GM21515 (cell line): ENCODE measurements around the gene COL18A1.
"Not testable (repeated sequence)": the region's sequence is repeated elsewhere in the genome, so short reads cannot be mapped to it uniquely, and the experiment has no call there.

Source experiments
- ATAC-seq: cut with Tn5 transposase; IDR thresholded peaks from one replicate; pipeline ENCODE4 v1.9.1; 2021; ENCODE audit not compliant: unreplicated experiment

Gene COL18A1

GRCh38 chr21:45438391-45439145, 33.6 kb downstream of the COL18A1 start:
- no peak for ATAC-seq

DNA sequence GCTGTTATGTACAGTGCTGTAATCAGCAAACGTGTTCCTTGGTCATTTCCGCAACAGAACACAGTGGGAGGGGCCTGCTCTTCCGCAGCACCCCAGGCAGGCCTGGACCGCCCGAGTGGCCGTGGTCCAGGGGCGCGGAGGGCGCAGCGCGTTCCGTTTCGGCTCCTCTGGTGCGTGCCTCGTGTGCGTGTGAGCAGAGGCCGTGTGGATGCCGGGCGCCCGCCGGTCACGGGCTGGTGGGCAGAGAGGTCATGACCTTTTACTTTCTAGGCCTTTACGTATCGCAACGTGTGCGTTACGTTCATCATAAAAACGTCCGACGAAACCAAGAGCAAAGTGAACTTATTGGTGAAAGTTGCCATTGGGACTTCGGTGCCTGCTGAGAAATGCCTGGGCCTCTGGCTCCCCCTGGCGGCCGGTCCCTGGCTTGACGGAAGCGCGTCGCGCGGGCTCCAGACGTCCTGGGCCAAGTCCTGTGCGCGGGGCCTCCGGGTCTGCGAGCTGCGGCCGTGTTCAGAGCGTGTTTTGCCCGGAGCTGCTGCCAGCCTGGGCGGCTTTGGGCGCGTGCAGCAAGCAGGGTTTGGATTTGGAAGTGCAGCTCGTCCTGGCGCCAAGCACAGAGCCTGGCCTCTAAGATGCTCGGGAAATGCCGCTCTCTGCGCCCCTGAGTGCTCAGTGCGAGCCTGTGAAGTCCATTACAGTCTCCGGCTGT, 34.4 kb downstream of the COL18A1 start:
- ATAC-seq: peak; percentile 56

- ATAC-seq: no peak
These were observed 35.0 kb downstream of the COL18A1 start for GRCh38 chr21:45439901-45440461.

GRCh38 chr21:45440736-45441350, 35.9 kb downstream of the COL18A1 start:
- ATAC-seq: no peak

DNA sequence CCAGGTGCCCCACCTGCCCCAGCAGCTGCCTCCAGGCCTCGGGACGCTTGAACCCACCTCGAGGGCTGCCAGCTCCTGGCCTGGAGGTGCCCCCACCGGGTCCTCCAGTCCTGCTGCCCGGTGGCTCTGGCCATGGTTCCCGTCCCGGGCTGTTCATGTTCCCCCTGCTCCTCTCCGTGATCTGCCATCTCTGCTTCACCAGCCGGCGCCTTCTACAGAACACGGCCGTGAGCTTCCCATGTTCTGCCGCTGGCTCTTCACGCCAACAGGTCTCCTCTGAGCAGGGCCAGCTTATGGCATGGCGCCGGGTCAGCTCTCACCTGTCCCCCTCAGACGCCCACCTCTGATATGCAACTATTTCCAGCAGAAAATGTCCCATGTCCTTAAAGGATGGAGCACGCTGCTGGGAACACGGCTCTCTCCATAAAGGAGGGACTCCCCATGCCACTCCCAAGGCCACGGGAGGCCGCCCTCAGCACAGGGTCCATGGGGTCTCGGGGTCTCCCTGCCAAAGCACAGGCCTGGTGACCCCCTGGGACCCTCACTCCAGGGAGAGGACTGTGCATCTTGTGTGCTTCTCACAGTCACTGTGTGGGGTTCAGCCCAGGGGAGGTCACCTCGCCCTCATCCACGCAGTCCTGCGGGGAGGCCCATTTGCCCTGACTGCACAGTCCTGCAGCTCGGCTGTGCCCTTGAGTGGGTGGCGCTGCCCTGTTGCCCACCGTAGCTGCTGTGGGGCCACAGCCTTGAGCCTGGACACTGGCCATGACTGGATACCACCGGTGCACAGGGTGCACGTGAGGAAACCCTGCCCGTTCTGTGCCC, 36.7 kb downstream of the COL18A1 start:
- ATAC-seq: no peak

DNA sequence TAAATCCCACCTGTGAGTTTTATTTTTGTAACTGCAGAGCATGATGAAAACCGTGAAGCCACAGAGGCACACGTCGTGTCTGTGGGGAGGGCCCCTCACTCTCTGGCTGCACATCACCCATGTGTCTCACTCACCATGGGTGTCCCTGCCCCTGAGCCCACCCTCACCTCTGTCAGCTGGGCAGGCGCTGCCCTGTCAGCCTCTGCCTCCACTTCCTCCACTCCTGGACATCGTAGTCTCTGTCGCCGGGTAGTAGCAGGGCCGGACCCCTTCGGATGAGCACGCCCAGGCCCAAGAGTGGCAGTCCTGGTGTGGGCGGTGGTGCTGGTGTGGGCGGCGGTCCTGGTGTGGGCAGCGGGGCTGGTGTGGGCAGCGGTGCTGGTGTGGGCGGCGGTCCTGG, 37.3 kb downstream of the COL18A1 start:
- no peak for ATAC-seq

DNA sequence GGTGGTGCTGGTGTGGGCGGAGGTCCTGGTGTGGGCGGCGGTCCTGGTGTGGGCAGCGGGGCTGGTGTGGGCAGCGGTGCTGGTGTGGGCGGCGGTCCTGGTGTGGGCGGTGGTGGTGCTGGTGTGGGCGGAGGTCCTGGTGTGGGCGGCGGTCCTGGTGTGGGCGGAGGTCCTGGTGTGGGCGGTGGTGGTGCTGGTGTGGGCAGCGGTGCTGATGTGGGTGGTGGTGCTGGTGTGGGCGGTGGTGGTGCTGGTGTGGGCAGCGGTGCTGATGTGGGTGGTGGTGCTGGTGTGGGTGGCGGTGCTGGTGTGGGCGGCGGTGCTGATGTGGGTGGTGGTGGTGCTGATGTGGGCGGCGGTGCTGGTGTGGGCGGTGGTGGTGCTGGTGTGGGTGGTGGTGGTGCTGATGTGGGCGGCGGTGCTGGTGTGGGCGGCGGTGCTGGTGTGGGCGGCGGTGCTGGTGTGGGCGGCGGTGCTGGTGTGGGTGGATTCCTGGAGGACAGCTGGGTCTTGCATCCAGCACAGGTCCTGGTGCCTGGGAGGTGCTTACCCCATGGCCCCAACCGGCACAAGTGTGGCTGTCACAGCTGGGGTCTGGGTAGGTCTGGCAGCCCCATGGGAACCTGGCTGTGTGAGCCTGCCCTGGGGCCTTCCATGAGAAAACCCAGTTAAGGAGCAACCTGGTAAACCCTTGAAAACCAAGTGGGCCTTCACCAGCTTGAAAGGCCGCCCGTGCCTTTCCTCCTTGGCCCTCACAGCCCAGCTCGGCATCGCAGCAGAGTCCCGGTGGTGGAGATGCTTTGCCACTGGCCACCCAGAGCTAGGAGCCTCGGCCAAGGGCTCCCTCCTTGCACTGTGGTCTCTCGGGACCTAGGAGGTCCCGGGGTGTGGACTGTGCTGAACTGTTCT, 38.0 kb downstream of the COL18A1 start:
- ATAC-seq: not testable (repeated sequence)

DNA sequence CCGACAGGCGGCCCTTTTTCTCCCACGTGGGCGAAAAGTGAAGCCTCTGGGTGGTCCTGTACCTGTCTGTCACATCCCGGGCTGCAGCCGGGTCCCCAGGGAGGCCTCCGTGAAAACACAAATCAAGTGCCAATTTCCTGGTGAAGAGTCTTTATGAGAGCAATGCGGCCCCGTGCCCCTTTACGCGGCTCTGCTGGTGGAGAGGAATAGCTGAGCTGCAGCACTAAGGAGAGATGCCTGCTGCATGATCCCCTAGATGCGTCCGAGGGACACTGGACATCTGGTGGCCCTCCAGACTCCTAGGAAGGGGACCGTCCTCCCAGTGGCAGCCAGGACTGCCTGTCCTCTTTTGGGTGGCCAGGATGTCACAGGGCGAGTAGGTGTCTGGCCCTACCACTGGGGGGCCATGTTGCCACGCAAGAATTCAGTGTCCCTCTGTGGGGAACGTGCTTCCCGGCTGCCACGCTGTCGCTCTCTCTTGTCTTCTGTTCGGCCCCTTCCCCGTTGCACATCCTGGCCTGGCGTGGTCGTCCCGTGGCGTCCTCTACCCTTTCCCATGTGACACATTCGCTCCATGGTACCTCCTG, 38.7 kb downstream of the COL18A1 start:
- no peak for ATAC-seq

DNA sequence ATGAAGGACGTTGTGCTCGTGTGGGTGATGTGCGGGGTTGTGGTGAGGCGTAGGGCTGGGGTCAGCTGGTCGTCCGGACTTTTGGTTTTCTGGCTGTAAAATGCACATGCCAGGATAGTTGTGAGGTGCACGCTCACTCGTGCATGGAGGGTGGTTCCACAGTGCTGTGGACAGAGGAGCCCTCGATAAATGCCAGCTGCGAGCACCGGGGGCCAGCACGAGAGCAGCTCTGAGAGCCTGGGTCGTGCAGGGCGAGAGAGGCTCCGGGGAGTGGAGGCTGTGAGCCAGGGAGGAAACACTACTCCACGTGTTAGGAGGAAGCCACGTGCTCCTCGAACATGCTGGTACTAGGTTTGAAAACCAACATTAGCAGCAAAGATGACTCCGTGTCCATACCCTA, 39.4 kb downstream of the COL18A1 start:
- no peak for ATAC-seq

DNA sequence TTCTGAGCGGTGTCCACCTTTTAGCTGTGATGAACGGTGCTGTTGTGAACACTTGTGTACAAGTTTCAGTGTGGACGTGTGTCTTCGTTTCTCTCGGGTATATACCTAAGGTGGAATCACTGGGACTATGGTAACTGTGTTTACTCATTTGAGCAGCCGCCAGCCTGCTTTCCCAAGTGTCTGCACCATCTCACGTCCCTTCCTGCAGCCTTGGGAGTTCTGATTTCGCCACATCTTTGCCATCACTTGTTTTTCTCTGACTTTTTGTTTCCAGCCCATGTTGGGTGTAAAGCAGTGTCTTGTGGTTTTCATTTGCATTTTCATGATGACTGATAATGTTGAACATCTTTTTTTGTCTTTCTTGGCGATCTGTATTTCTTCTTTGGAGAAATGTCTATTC, 40.4 kb downstream of the COL18A1 start:
- no peak for ATAC-seq

- ATAC-seq: no peak
These were observed 42.9 kb downstream of the COL18A1 start for GRCh38 chr21:45447821-45448220.

- ATAC-seq: no peak
These were observed 43.4 kb downstream of the COL18A1 start for GRCh38 chr21:45448283-45448809.

DNA sequence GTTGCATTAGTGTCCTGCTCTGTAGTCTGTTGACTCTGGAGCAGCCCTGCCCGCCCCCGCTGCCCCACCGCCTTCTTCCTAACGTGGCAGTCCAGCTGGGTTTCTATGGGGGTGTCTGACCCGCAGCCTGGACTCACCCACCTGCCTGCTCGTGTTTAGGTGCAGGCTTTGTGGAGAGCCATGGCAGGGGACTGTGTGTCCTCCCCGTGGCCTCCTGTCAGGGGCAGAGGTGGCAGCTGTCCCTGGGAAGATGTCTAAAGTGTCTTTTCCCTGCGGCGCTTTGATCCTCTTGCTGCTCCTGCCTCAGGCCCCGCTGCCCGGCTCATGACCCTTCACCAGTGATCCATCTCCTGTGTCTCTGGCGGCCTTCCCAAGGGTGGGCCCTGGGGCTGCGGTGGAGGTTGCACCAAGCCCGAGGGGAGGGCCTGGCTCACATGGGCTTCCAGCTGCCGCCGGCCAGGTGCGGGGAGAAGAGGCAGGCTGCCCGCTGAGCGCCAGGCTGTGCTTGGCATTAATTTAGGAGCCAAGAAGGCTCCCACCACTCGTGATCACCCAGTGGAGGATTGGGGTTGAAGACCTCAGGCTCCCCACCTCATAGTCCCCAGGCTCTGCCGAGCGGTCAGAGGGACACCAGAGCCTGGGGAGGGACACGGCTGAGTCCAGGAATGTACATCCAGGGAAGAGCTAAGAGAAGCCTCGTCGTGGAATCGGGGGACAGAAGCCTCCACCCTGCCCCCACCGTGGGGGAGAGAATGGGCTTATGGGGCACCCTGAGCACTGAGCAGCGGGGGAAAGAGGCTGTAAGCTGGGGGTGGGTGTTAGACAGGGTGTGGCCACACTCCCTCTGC, 44.1 kb downstream of the COL18A1 start:
- ATAC-seq: no peak

- no peak for ATAC-seq
These were observed 44.9 kb downstream of the COL18A1 start for GRCh38 chr21:45449658-45450422.

GRCh38 chr21:45450423-45451090, 45.6 kb downstream of the COL18A1 start:
- ATAC-seq: no peak

DNA sequence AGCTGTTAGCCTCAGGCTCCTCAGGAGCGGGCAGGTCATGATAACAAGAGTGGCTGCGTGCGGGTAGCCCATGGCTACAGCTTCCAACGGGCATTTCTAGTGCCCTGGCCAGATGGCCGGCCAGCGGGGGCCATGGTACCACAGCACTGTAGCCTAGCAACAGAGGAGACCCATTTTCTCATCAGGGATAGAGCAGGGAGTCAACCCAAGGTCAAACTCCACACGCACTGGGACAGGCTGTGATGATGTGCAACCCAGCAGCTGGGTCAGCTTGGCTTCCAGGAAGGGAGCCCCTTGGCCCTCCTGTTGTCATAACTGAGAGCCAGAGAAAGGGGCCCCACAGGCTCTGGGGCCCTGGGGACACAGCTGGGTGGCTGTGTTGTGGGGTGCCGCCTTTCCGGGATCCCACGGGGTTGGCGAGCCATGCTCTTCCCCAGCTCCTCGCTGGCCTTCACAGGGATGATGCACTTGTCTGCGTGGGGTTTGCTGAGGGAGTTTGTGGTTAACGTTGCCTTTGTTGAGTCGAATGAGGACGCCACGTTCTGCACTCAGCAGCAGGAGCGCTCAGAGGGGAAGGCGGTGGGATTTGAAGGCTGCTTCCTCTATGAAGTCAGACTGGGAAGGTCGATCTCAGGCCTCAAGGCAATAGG, 46.3 kb downstream of the COL18A1 start:
- ATAC-seq: no peak

DNA sequence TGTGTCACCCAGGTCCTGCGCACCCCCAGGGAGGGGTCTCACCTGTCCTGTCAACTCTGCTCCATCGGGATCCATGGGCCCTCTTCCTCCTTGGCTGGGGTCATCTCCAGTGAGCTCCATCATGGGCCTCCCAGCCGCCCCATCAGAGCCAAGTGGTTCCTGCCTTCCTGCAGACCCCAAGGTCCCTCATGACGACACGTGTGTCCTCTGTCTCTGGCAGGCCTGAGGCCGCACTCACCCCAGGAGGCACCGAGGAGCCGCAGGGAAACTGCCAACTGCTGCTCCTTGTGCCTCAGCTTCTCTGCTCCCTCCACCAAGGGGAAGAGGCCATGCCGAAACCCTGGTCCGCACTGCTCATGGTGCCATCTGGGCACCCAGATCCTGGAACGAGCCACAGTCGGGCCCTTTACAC, 46.8 kb downstream of the COL18A1 start:
- ATAC-seq: no peak
